ENCODE data around the gene COMT. TPM values are rescaled to one million over a fixed set of nuclear protein-coding genes. Genes with fewer than 3 reads are reported as not detected.

The COMT gene
- polyA plus RNA-seq, 1 experiment, result 332 TPM

DNA sequence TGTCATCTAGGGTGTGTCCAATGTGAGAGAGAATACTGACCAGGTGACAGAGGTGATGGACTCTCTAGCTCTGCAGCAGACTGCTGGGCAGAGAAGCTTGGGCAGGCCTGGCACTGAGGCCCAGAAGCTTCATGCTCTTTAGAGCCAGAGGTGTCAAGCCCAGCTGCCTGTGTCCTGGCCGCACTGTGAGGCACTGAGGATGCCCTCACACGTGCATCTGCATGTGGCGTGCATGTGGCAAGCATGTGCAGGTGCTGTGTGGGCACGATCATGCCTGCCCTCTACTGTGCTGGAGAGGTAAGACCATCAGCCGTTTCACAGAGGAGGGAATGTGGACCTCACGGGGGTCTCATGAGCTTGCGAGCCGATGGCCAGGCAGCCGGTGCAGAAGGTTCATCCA, 15.9 kb downstream of the COMT start:
- ChIA-PET CTCF (interaction anchor here (0.6 to 1.3 kb wide), 2 partner anchors 9 to 14 kb away, joined by 4 read pairs; no protein-coding TSS in a partner anchor), POLR2A (no interaction called here)
- Histone ChIP-seq H3K27me3 (ENCODE audit: control insufficient read depth, insufficient read depth, low read length) (no peaks in the 10 kb centered on the region), H3K4me3 (ENCODE audit: low read depth, low read length) (no peak overlapping the region), H3K36me3 (ENCODE audit: control insufficient read depth, insufficient read depth, low read length) (peaks cover 7% of the 10 kb centered on the region)
- 0 out of 2 replicates have a peak, but pooled peaks have one; percentile 3 for TF ChIP-seq CTCF (IDR thresholded peaks at IDR 0.05; ENCODE audit: insufficient read depth, low read depth, low read length)
- DNase-seq (ENCODE audit: low read depth), result no peak

- CTCF ChIA-PET, result interaction anchor here (0.6 to 1.4 kb wide), 5 partner anchors 10 to 45 kb away, joined by 3 to 5 read pairs (median 4); no protein-coding TSS in a partner anchor
- POLR2A ChIA-PET, result interaction anchor here (0.6 to 0.7 kb wide), 2 partner anchors 225 to 523 kb away, joined by 3 to 13 read pairs; no protein-coding TSS in a partner anchor
- no peak for TF ChIP-seq CTCF (IDR thresholded peaks at IDR 0.05; ENCODE audit: insufficient read depth, low read depth, low read length)
- Histone ChIP-seq H3K27me3 (ENCODE audit: control insufficient read depth, insufficient read depth, low read length) (no peaks in the 10 kb centered on the region), H3K36me3 (ENCODE audit: control insufficient read depth, insufficient read depth, low read length) (peaks cover 6% of the 10 kb centered on the region), H3K4me3 (ENCODE audit: low read depth, low read length) (no peak overlapping the region)
- no peak for DNase-seq (ENCODE audit: low read depth)
Observed at GRCh38 chr22:19958083-19959042, 16.8 kb downstream of the COMT start.

- TF ChIP-seq CTCF (IDR thresholded peaks at IDR 0.05; ENCODE audit: insufficient read depth, low read depth, low read length), result no peak
- no peak overlapping the region for H3K4me3 ChIP-seq (ENCODE audit: low read depth, low read length)
Observed at GRCh38 chr22:19959043-19959586, 17.5 kb downstream of the COMT start.

GRCh38 chr22:19959587-19960490, 18.3 kb downstream of the COMT start:
- no peaks in the 10 kb centered on the region for H3K27me3 ChIP-seq (ENCODE audit: control insufficient read depth, insufficient read depth, low read length)
- H3K4me3 ChIP-seq (ENCODE audit: low read depth, low read length), result no peak overlapping the region
- TF ChIP-seq CTCF (IDR thresholded peaks at IDR 0.05; ENCODE audit: insufficient read depth, low read depth, low read length), result no peak
- ChIA-PET POLR2A (no interaction called here), CTCF (interaction anchor here (0.6 to 1.4 kb wide), 3 partner anchors 12 to 229 kb away, joined by 3 to 5 read pairs (median 3); no protein-coding TSS in a partner anchor)
- H3K36me3 ChIP-seq (ENCODE audit: control insufficient read depth, insufficient read depth, low read length), result peaks cover 20% of the 10 kb centered on the region
- no peak for DNase-seq (ENCODE audit: low read depth)

More at GRCh38 chr22:19959043-19959586, 17.5 kb downstream of the COMT start:
- POLR2A ChIA-PET, result interaction anchor here (0.6 kb wide), 1 partner anchor 524 kb away, joined by 3 read pairs; no protein-coding TSS in a partner anchor
- Histone ChIP-seq H3K36me3 (ENCODE audit: control insufficient read depth, insufficient read depth, low read length) (peaks cover 13% of the 10 kb centered on the region), H3K27me3 (ENCODE audit: control insufficient read depth, insufficient read depth, low read length) (no peaks in the 10 kb centered on the region)
- CTCF ChIA-PET, result interaction anchor here (0.6 to 1.4 kb wide), 4 partner anchors 11 to 229 kb away, joined by 3 to 5 read pairs (median 3); no protein-coding TSS in a partner anchor
- DNase-seq (ENCODE audit: low read depth), result no peak

Measured in BJ (cell line).